A673 (cell line): ENCODE measurements around the gene THADA. TPM values are rescaled to one million over a fixed set of nuclear protein-coding genes. Genes with fewer than 3 reads are reported as not detected.

ENCODE experiments used
- BruUV-seq: library from RNA; stranded (reverse); fragments of 400-500 nt; replicated peaks from 2 replicates; lab custom pipeline; 2021; lab: Mats Ljungman, UMichigan
- CTCF ChIA-PET: fragments of 300-600 bp; sonication (Branson Sonifier 250); formaldehyde crosslinking; loops from one replicate; lab custom pipeline; 2022; ENCODE audit warnings: antibody characterized with exemption; lab: Charles Lee
- POLR2A ChIA-PET: fragments of 300-600 bp; sonication (Branson Sonifier 250); formaldehyde crosslinking; loops from one replicate; lab custom pipeline; 2022; ENCODE audit warnings: antibody characterized with exemption; ENCODE audit not compliant: low non-redundant PET; lab: Charles Lee
- DNase-seq: peaks from one replicate; pipeline ENCODE4 v3.0.0-alpha.2; 2015; ENCODE audit warnings: low spot score
- H3K27ac ChIP-seq: fragments of 200-600 bp; sonication (generic); 2 replicates; pipeline ENCODE4 v1.5.1; 2016; ENCODE audit warnings: mixed run types, low read depth, mild to moderate bottlenecking, mixed read lengths, antibody characterized with exemption, low read length; ENCODE audit not compliant: poor library complexity, severe bottlenecking
- H3K27me3 ChIP-seq: fragments of 200-600 bp; sonication (generic); replicated peaks from 2 replicates; pipeline ENCODE4 v1.6.1; 2017; ENCODE audit warnings: mixed run types, low read depth, mild to moderate bottlenecking, mixed read lengths, antibody characterized with exemption, low read length; ENCODE audit not compliant: insufficient read depth, poor library complexity
- H3K36me3 ChIP-seq: fragments of 200-600 bp; sonication (generic); 2 replicates; pipeline ENCODE4 v1.6.1; 2016; ENCODE audit warnings: mixed run types, mild to moderate bottlenecking, mixed read lengths, antibody characterized with exemption, low read length; ENCODE audit not compliant: insufficient read depth, poor library complexity, severe bottlenecking
- H3K4me1 ChIP-seq: fragments of 200-600 bp; sonication (generic); 2 replicates; pipeline ENCODE4 v1.6.1; 2017; ENCODE audit warnings: mixed run types, mild to moderate bottlenecking, mixed read lengths, antibody characterized with exemption, low read length; ENCODE audit not compliant: insufficient read depth, poor library complexity, severe bottlenecking
- H3K4me3 ChIP-seq: fragments of 200-600 bp; sonication (generic); 2 replicates; pipeline ENCODE4 v1.5.1; 2016; ENCODE audit warnings: low read depth, mixed run types, mild to moderate bottlenecking, mixed read lengths, low read length; ENCODE audit not compliant: poor library complexity, severe bottlenecking
- H3K9me3 ChIP-seq: fragments of 200-600 bp; sonication (generic); 2 replicates; pipeline ENCODE4 v1.6.1; 2016; ENCODE audit warnings: mixed run types, low read depth, mild to moderate bottlenecking, mixed read lengths, antibody characterized with exemption, low read length; ENCODE audit not compliant: poor library complexity, severe bottlenecking
- EZH2 ChIP-seq: fragments of 200-600 bp; sonication (generic); IDR thresholded peaks from 2 replicates; pipeline ENCODE4 v1.6.1; 2017; ENCODE audit warnings: borderline replicate concordance, low read depth, mild to moderate bottlenecking, mixed read lengths, antibody characterized with exemption, low read length; ENCODE audit not compliant: poor library complexity, severe bottlenecking
- intact Hi-C: fragments of 100-400 bp; cut with micrococcal nuclease; formaldehyde crosslinking; loops from one replicate; pipeline ENCODE4 v1.10.0; 2022; ENCODE audit not compliant: unreplicated experiment
- total RNA-seq: library from RNA; stranded (reverse); gene quantifications from 2 replicates; pipeline ENCODE4 v1.2.3, GENCODE V29; 2021
- TF ChIP-seq, protein P1 (sequence below): fragments of 300-800, 200-600 bp; sonication (generic); conservative IDR thresholded peaks from 2 replicates; pipeline ENCODE4 v1.5.1; 2017; ENCODE audit warnings: low read depth, mild to moderate bottlenecking, antibody characterized with exemption, low read length, moderate library complexity, mixed read lengths

Gene THADA
- total RNA-seq, 1 experiment from 2014 or later = 39.7 TPM

DNA sequence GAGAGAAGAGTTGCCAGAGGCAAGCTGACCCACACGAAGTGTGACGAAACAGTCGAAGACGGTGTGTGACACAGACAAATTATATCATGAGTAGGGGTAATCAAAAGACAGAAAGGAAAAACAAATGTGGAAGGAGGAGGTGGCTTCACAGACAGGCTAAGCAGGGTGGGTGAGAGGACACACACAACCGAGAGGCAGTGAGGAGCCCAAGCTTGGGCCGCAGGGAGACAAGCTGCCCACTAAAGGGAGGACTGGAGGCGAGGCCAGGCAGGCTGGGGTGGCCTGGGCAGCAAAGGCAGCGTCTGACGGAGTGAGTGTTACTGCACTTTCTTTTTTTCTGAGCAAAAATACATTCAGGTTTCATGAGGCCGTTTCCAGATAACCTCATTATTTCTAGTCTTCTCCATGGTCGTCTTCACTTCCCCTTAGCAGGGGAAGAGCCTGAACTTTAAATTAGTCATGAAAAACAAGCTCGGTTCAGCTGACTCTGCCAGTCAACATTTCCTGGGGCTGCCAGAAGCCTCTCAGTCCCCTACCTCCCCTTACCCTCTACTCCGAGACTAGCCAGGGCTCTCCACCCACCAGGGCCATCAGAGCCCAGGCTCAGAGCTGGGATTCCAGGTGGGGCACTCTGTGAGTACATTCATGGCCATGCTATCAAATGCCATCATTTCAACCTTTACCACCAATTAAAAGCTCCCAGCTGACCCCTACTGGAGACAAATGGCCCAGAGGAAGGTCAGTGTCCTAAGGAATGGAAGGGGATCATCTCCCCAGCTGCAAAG lies 355.7 kb downstream of the THADA start:
- Histone ChIP-seq H3K27ac (no peak overlapping the region), H3K4me3 (no peak overlapping the region), H3K9me3 (no peaks in the 10 kb centered on the region), H3K36me3 (no peaks in the 10 kb centered on the region), H3K27me3 (no peaks in the 10 kb centered on the region), H3K4me1 (no peaks in the 10 kb centered on the region)
- no peak for DNase-seq
- no TSS peak for BruUV-seq
- intact Hi-C loops = no loop called here
- ChIA-PET POLR2A (interaction anchor here (0.6 kb wide), 1 partner anchor 588 kb away, joined by 19 read pairs; no protein-coding TSS in a partner anchor), CTCF (no interaction called here)
- TF ChIP-seq, protein P1, sequence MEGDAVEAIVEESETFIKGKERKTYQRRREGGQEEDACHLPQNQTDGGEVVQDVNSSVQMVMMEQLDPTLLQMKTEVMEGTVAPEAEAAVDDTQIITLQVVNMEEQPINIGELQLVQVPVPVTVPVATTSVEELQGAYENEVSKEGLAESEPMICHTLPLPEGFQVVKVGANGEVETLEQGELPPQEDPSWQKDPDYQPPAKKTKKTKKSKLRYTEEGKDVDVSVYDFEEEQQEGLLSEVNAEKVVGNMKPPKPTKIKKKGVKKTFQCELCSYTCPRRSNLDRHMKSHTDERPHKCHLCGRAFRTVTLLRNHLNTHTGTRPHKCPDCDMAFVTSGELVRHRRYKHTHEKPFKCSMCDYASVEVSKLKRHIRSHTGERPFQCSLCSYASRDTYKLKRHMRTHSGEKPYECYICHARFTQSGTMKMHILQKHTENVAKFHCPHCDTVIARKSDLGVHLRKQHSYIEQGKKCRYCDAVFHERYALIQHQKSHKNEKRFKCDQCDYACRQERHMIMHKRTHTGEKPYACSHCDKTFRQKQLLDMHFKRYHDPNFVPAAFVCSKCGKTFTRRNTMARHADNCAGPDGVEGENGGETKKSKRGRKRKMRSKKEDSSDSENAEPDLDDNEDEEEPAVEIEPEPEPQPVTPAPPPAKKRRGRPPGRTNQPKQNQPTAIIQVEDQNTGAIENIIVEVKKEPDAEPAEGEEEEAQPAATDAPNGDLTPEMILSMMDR = no peak
- TF ChIP-seq EZH2 = no peak

DNA sequence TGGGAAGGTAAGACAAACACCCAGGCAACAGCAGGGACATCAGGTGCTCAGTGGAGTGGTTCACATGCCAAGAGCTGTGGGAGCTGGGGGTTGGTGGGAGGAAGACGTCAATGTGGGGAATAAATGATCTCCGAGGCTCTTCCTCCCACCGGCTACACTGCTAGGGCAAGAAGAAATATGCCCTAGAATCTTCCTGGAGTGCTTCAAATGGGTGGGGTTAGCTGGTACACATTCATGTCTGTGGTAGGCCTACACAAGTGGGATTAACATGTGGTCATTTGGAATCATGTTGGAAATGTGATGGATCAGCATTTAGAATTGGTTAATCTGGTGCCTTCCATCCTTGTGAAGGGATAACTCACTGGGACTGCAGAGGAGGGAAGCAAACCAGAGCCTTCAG lies 357.0 kb downstream of the THADA start:
- intact Hi-C loops = no loop called here
- no peaks in the 10 kb centered on the region for H3K9me3 ChIP-seq
- no peak overlapping the region for H3K4me3 ChIP-seq
- no peak overlapping the region for H3K27ac ChIP-seq
- ChIA-PET CTCF (interaction anchor here (0.6 kb wide), 1 partner anchor 69 kb away, joined by 3 read pairs; no protein-coding TSS in a partner anchor), POLR2A (no interaction called here)
- no peak for DNase-seq
- H3K4me1 ChIP-seq = no peaks in the 10 kb centered on the region
- no TSS peak for BruUV-seq
- TF ChIP-seq EZH2 = no peak
- TF ChIP-seq, protein P1 = no peak
- no peaks in the 10 kb centered on the region for H3K27me3 ChIP-seq
- H3K36me3 ChIP-seq = no peaks in the 10 kb centered on the region

DNA sequence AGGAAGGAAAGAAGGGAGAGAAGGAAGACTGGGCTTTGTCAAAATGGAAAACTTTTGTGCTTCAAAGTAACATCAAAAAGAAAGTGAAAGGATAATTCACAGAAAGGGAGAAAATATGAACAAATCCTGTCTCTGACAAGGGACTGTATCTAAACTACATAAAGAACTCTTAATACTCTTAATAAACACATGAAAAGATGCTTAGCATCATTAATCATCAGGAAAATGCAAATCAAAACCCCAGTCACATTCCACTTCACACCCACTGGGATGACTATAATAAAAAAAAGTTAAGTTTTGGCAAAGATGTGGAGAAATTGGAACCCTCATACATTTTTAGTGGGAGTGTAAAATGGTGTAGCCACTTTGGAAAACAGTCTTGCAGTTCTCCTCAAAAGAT lies 357.7 kb downstream of the THADA start:
- Histone ChIP-seq H3K9me3 (no peaks in the 10 kb centered on the region), H3K27me3 (no peaks in the 10 kb centered on the region), H3K27ac (no peak overlapping the region), H3K4me3 (no peak overlapping the region), H3K4me1 (no peaks in the 10 kb centered on the region), H3K36me3 (no peaks in the 10 kb centered on the region)
- POLR2A ChIA-PET = no interaction called here
- intact Hi-C loops = no loop called here
- CTCF ChIA-PET = interaction anchor here (0.6 kb wide), 1 partner anchor 68 kb away, joined by 3 read pairs; no protein-coding TSS in a partner anchor
- BruUV-seq = no TSS peak
- TF ChIP-seq, protein P1 = no peak
- no peak for TF ChIP-seq EZH2
- no peak for DNase-seq
